GM18951 (cell line): ENCODE results near the gene KAT2B.

Experiments used
- POLR2A ChIP-seq: IDR thresholded peaks from 4 replicates; pipeline ENCODE4 v1.6.1; 2011; ENCODE audit warnings: mild to moderate bottlenecking; ENCODE audit not compliant: insufficient read length, insufficient read depth; ENCODE audit errors: extremely low read depth
- in situ Hi-C: fragments of 300-500 bp; cut with MboI; formaldehyde crosslinking; loops from one replicate; pipeline ENCODE4 v1.12.0; 2022; ENCODE audit warnings: low sequenced_read_pairs, mixed read lengths, inconsistent platforms; ENCODE audit not compliant: unreplicated experiment

The KAT2B gene

GRCh38 chr3:20136231-20136630 lies 96.0 kb downstream of the KAT2B start:
- TF ChIP-seq POLR2A = no peak
- in situ Hi-C loops = no loop called here

- in situ Hi-C loops = no loop called here
- no peak for TF ChIP-seq POLR2A
Observed at GRCh38 chr3:20137647-20138046, 97.4 kb downstream of the KAT2B start.

GRCh38 chr3:20140881-20141280 lies 100.6 kb downstream of the KAT2B start:
- TF ChIP-seq POLR2A = no peak
- in situ Hi-C loops = no loop called here

GRCh38 chr3:20141316-20141715 lies 101.1 kb downstream of the KAT2B start:
- no peak for TF ChIP-seq POLR2A
- in situ Hi-C loops = no loop called here

- no peak for TF ChIP-seq POLR2A
- in situ Hi-C loops = no loop called here
Observed at GRCh38 chr3:20141851-20142250, 101.6 kb downstream of the KAT2B start.

- in situ Hi-C loops = no loop called here
- no peak for TF ChIP-seq POLR2A
Observed at GRCh38 chr3:20142517-20142916, 102.3 kb downstream of the KAT2B start.

GRCh38 chr3:20143519-20143918 lies 103.3 kb downstream of the KAT2B start:
- in situ Hi-C loops = no loop called here
- no peak for TF ChIP-seq POLR2A

- in situ Hi-C loops = no loop called here
- no peak for TF ChIP-seq POLR2A
Observed at GRCh38 chr3:20145874-20146273, 105.6 kb downstream of the KAT2B start.

GRCh38 chr3:20146301-20146700 lies 106.1 kb downstream of the KAT2B start:
- in situ Hi-C loops = no loop called here
- no peak for TF ChIP-seq POLR2A

GRCh38 chr3:20147361-20147760 lies 107.1 kb downstream of the KAT2B start:
- no peak for TF ChIP-seq POLR2A
- in situ Hi-C loops = no loop called here

GRCh38 chr3:20148466-20148865 lies 108.2 kb downstream of the KAT2B start:
- in situ Hi-C loops = no loop called here
- no peak for TF ChIP-seq POLR2A

GRCh38 chr3:20154078-20154477 lies 113.8 kb downstream of the KAT2B start:
- in situ Hi-C loops = no loop called here
- TF ChIP-seq POLR2A = no peak

GRCh38 chr3:20154928-20155327 lies 114.7 kb downstream of the KAT2B start:
- no peak for TF ChIP-seq POLR2A
- in situ Hi-C loops = no loop called here

- in situ Hi-C loops = no loop called here
- TF ChIP-seq POLR2A = no peak
Observed at GRCh38 chr3:20160230-20160629, 120.0 kb downstream of the KAT2B start.

- TF ChIP-seq POLR2A = no peak
- in situ Hi-C loops = no loop called here
Observed at GRCh38 chr3:20161714-20162113, 121.5 kb downstream of the KAT2B start.
